ENCODE data around the gene SRPRB. TPM values are rescaled to one million over a fixed set of nuclear protein-coding genes. Genes with fewer than 3 reads are reported as not detected.

The SRPRB gene
- total RNA-seq, 1 donor = 86.9 TPM

DNA sequence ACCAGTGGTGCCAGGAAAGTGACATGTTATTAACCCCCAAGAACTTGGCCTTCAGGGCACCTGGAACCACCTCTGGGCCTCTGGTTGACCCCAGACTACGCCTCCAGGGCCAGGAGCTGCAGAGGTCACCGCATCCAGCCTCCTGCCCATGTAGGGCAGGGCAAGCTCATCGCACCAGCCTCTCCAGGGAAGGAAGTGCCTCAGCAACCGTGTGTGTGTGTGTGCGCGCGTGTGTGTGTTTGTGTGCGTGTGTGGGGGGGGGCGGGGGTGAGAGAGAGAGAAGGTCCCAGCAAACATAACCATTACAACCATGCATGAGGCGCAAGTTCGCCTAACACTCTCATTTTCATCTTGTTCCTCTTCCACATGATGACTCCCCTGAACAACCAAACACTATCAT is 58.3 kb downstream of the SRPRB start:
- TF ChIP-seq, protein P1, sequence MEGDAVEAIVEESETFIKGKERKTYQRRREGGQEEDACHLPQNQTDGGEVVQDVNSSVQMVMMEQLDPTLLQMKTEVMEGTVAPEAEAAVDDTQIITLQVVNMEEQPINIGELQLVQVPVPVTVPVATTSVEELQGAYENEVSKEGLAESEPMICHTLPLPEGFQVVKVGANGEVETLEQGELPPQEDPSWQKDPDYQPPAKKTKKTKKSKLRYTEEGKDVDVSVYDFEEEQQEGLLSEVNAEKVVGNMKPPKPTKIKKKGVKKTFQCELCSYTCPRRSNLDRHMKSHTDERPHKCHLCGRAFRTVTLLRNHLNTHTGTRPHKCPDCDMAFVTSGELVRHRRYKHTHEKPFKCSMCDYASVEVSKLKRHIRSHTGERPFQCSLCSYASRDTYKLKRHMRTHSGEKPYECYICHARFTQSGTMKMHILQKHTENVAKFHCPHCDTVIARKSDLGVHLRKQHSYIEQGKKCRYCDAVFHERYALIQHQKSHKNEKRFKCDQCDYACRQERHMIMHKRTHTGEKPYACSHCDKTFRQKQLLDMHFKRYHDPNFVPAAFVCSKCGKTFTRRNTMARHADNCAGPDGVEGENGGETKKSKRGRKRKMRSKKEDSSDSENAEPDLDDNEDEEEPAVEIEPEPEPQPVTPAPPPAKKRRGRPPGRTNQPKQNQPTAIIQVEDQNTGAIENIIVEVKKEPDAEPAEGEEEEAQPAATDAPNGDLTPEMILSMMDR (IDR thresholded peaks at IDR 0.05; ENCODE audit: insufficient read depth, low read length) = no peak
- no peak for DNase-seq (ENCODE audit: low read depth)
- H3K4me3 ChIP-seq (ENCODE audit: low read depth, low read length) = no peak overlapping the region

DNA sequence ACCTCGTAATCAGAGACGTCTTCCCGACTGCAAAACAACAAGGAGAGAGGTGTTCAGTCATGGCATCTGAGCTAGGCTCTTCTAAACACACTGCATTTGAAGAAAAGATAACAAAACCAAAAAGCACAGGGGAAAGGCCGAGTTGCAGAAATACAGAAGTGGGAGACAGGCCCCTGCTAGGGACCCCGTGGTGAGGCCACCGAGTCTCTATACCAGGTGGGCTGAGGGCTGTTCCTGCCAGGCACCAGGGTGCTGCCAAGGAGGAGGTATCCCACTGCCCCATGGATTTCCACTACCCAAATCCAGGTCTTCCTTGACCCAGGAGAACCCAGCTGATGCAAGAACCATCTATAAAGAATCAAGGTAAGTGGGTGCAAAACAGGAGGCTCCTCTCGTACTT is 59.0 kb downstream of the SRPRB start:
- no peak overlapping the region for H3K4me3 ChIP-seq (ENCODE audit: low read depth, low read length)
- TF ChIP-seq, protein P1 (IDR thresholded peaks at IDR 0.05; ENCODE audit: insufficient read depth, low read length) = no peak
- DNase-seq (ENCODE audit: low read depth) = no peak

DNA sequence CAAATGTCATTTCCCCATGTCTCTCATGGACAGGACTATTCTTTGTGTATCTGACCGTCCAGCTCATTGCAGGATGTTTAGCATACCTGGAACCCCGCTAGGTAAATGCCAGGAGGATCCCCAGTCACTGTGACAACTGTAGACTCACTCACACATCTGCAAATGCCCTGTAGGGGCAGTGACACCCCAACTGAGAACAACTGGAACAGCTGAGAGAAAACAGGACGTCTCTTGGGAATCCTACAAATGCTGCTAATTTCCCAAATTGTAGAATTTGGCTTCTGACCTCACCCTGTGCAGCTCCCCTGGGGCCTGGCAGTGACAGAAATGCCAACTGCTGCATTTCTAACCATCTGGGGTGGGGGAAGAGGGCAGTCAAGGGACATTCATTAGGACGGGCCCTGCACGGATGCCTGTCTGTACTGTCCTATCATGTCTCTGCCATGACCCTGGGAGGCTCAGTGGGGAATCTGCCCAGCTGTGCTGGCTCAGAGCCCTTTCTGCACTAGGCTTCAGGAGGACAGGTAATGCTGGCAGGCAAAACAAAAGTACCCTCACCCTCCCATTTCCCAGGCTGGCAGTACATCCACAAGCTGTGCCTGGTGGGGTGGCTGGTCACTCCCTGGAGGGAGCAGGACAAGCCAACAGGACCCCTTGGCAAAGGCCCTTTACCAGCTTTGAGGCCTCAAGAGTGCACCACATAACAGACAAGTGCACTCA is 59.7 kb downstream of the SRPRB start:
- no peak for DNase-seq (ENCODE audit: low read depth)
- H3K4me3 ChIP-seq (ENCODE audit: low read depth, low read length) = no peak overlapping the region
- TF ChIP-seq, protein P1 (IDR thresholded peaks at IDR 0.05; ENCODE audit: insufficient read depth, low read length) = no peak

DNA sequence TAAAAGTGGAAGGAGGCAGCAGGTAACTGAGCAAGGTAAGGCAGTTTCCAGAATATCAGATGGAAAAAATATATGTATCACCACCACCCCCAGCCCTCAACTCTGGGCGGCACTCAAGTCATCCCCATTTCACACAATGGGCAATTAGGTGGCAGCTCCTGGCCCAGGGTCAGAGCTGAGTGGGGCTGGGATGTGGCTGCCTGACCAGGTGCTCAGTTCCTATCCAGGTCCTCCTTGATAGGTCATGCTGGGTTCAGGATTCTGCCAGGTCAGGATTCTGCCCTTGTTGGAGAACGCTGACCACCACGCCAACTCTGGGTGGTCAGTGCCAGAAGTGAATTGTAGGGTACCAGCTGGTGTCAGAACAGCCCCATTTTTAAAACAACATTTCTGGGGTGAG is 60.5 kb downstream of the SRPRB start:
- TF ChIP-seq, protein P1 (IDR thresholded peaks at IDR 0.05; ENCODE audit: insufficient read depth, low read length) = no peak
- DNase-seq (ENCODE audit: low read depth) = no peak
- H3K4me3 ChIP-seq (ENCODE audit: low read depth, low read length) = no peak overlapping the region

DNA sequence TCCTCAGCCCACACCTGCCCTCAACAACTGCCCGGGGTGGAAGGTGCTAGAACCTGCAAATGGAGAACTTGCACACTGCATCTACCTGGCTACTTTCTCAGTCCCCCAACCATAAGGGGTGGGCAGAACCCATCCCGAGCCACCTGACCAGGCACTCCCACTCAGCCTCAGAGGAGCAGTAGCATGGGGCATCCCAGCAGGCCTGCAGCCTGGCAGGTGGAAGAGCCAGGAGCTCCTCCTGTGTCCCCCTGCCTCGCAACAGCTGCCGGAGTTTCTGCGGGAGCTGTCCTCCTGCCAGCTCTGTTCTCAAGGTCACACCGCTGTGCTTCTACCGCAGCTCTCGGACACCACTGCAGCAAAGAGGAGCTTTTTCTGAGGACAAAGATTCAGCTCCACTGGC is 62.6 kb downstream of the SRPRB start:
- no peak overlapping the region for H3K4me3 ChIP-seq (ENCODE audit: low read depth, low read length)
- TF ChIP-seq, protein P1 (IDR thresholded peaks at IDR 0.05; ENCODE audit: insufficient read depth, low read length) = no peak
- DNase-seq (ENCODE audit: low read depth) = no peak

DNA sequence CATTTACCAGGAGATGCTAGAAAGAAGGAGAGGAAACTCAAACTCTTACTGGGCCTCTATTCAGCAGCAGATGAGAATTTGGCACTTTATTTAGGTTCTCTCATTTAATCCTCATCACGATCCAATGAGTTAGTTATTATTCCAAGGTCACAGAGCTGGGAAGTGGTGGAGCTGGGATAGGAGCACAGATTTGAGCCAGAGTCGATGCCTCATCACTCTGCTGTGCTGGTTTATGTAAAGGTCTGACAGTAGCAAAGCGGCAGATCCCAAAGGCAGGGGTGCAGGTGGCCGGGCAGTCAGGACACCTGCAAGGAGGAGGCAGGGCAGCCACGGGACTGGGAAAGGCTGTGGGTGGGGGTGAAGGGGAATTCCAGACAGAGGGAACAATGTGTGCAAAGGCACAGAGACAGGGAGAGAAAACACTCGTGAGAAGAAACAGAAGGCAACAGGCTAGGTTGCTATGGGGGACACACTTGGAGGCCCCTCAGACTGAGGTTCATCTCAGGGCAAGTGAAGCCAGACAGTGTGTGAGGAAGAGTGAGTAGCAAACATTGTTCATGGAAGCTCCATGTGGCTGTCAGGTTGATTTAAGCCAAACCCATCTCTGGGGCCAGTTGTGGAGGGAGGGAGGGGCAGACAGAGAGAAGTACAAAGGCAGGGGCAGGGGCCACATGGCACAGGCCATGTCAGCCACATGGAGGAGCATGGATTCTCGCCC is 63.3 kb downstream of the SRPRB start:
- no peak overlapping the region for H3K4me3 ChIP-seq (ENCODE audit: low read depth, low read length)
- TF ChIP-seq, protein P1 (IDR thresholded peaks at IDR 0.05; ENCODE audit: insufficient read depth, low read length) = no peak
- DNase-seq (ENCODE audit: low read depth) = no peak

Measured in fibroblast of the aortic adventitia (primary cell).